ENCODE measurements around the gene RAB23. TPM values are rescaled to one million over a fixed set of nuclear protein-coding genes. Genes with fewer than 3 reads are reported as not detected.

Gene RAB23
- total and polyA plus RNA-seq, 2 experiments from 2014 or later, result 20.2 to 37.2 TPM

GRCh38 chr6:57265755-57266221 is 43.7 kb upstream of the RAB23 start:
- TF ChIP-seq EZH2phosphoT487 (IDR thresholded peaks at IDR 0.05; ENCODE audit: low read depth, severe bottlenecking, unreplicated experiment) (no peak), EZH2 (IDR thresholded peaks at IDR 0.05; ENCODE audit: borderline replicate concordance) (no peak)
- TF ChIP-seq, protein P1, sequence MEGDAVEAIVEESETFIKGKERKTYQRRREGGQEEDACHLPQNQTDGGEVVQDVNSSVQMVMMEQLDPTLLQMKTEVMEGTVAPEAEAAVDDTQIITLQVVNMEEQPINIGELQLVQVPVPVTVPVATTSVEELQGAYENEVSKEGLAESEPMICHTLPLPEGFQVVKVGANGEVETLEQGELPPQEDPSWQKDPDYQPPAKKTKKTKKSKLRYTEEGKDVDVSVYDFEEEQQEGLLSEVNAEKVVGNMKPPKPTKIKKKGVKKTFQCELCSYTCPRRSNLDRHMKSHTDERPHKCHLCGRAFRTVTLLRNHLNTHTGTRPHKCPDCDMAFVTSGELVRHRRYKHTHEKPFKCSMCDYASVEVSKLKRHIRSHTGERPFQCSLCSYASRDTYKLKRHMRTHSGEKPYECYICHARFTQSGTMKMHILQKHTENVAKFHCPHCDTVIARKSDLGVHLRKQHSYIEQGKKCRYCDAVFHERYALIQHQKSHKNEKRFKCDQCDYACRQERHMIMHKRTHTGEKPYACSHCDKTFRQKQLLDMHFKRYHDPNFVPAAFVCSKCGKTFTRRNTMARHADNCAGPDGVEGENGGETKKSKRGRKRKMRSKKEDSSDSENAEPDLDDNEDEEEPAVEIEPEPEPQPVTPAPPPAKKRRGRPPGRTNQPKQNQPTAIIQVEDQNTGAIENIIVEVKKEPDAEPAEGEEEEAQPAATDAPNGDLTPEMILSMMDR (IDR thresholded peaks at IDR 0.05; ENCODE audit: poor library complexity), result no peak
- Histone ChIP-seq H3K27me3 (no peaks in the 10 kb centered on the region), H3K4me3 (no peak overlapping the region), H2AFZ (no peak overlapping the region), H3K4me1 (ENCODE audit: insufficient read depth) (peaks cover 3% of the 10 kb centered on the region), H3K4me2 (no peak overlapping the region), H3K79me2 (no peaks in the 10 kb centered on the region), H3K9me3 (ENCODE audit: low read depth) (no peaks in the 10 kb centered on the region), H4K20me1 (ENCODE audit: insufficient read depth, poor library complexity, severe bottlenecking) (no peaks in the 10 kb centered on the region), H3K9me2 (replicated peaks; ENCODE audit: insufficient read depth) (no peaks in the 10 kb centered on the region), H3K27ac (peak overlapping the region; percentile 49), H3K36me3 (replicated peaks; ENCODE audit: insufficient read depth, low read depth) (no peaks in the 10 kb centered on the region)
- 47% methylated on average over 1 of the region's 1 CpG for WGBS (ENCODE audit: low lambda C conversion rate, missing lambda C conversion rate)
- DNase-seq (ENCODE audit: low spot score), result no peak

DNA sequence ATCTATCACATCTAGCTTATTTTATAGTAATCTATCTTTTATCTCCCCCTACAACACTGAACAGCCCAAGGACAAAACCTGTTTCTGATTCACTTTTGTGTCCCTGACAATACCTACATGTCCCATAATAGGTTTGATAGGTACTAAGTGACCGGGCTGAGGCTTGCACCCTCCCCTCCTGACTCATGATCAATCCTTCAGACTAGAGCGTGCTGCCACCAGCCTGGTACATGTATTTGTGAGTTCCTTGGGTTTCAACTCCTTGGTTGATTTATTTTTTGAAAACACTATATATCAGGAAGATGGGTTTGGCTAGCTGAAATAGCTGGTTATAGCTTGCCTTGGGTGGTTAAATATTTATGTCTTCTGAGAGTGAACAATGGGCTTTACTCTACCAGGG is 41.6 kb upstream of the RAB23 start:
- Histone ChIP-seq H2AFZ (no peak overlapping the region), H3K9me2 (replicated peaks; ENCODE audit: insufficient read depth) (no peaks in the 10 kb centered on the region), H3K27me3 (no peaks in the 10 kb centered on the region), H3K4me1 (ENCODE audit: insufficient read depth) (peaks cover 3% of the 10 kb centered on the region), H3K36me3 (replicated peaks; ENCODE audit: insufficient read depth, low read depth) (no peaks in the 10 kb centered on the region), H3K9me3 (ENCODE audit: low read depth) (no peaks in the 10 kb centered on the region), H3K4me2 (no peak overlapping the region), H3K27ac (no peak overlapping the region), H4K20me1 (ENCODE audit: insufficient read depth, poor library complexity, severe bottlenecking) (no peaks in the 10 kb centered on the region), H3K4me3 (no peak overlapping the region), H3K79me2 (no peaks in the 10 kb centered on the region)
- TF ChIP-seq, protein P1 (IDR thresholded peaks at IDR 0.05; ENCODE audit: poor library complexity), result no peak
- TF ChIP-seq EZH2 (IDR thresholded peaks at IDR 0.05; ENCODE audit: borderline replicate concordance), result no peak
- no peak for TF ChIP-seq EZH2phosphoT487 (IDR thresholded peaks at IDR 0.05; ENCODE audit: low read depth, severe bottlenecking, unreplicated experiment)
- no peak for DNase-seq (ENCODE audit: low spot score)
- WGBS (ENCODE audit: low lambda C conversion rate, missing lambda C conversion rate), result 90% methylated on average over 2 of the region's 2 CpGs

DNA sequence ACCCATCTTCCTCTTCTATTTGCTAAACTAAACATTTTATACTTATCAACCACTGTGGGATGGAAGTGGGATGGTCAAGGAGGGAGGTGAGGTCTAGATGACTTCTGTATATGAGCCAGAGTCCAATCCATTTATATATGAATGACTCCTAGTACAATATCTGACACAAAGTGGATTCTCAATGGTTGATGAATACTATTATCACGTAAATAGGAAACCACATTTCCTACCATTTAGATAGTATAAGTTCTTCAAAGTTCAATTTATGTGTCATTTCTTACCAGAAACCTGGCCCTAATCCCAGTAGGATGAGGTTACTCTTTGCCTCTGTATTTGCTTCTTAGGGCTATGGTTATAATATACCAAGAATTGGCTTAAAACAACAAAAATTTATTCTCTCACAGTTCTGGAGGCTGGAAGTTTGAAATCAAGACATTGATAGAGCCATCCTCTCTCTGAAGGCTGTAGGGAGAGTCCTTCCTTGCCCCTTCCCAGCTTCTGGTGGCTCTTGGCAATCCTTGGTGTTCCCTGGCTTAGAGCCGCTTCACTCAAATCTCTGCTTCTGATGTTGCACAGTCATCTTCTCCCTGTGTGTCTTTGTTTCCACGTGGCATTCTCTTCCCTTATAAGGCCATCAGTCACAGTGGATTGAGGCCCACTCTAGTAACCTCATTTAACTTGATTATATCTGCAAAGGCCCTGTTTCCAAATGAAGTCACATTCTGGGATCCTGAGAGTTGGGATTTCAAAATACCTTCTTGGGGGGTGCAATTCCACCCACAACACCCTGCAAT is 41.0 kb upstream of the RAB23 start:
- no peaks in the 10 kb centered on the region for H3K36me3 ChIP-seq (replicated peaks; ENCODE audit: insufficient read depth, low read depth)
- H2AFZ ChIP-seq, result no peak overlapping the region
- no peak overlapping the region for H3K4me3 ChIP-seq
- DNase-seq (ENCODE audit: low spot score), result no peak
- 65% methylated on average over 3 of the region's 3 CpGs for WGBS (ENCODE audit: low lambda C conversion rate, missing lambda C conversion rate)
- peaks cover 3% of the 10 kb centered on the region for H3K4me1 ChIP-seq (ENCODE audit: insufficient read depth)
- H3K9me3 ChIP-seq (ENCODE audit: low read depth), result no peaks in the 10 kb centered on the region
- no peak overlapping the region for H3K4me2 ChIP-seq
- H3K9me2 ChIP-seq (replicated peaks; ENCODE audit: insufficient read depth), result no peaks in the 10 kb centered on the region
- TF ChIP-seq EZH2phosphoT487 (IDR thresholded peaks at IDR 0.05; ENCODE audit: low read depth, severe bottlenecking, unreplicated experiment) (no peak), EZH2 (IDR thresholded peaks at IDR 0.05; ENCODE audit: borderline replicate concordance) (no peak)
- TF ChIP-seq, protein P1 (IDR thresholded peaks at IDR 0.05; ENCODE audit: poor library complexity), result no peak
- no peaks in the 10 kb centered on the region for H3K27me3 ChIP-seq
- H3K27ac ChIP-seq, result peak overlapping the region; percentile 25
- H4K20me1 ChIP-seq (ENCODE audit: insufficient read depth, poor library complexity, severe bottlenecking), result no peaks in the 10 kb centered on the region
- no peaks in the 10 kb centered on the region for H3K79me2 ChIP-seq
